GM19238 (cell line): ENCODE results near the gene NSMF.
"Not testable (repeated sequence)": the region's sequence is repeated elsewhere in the genome, so short reads cannot be mapped to it uniquely, and the experiment has no call there.

Experiments
- DNase-seq: peaks from one replicate; pipeline ENCODE4 v3.0.0; 2011; ENCODE audit warnings: low spot score; ENCODE audit not compliant: insufficient read length

NSMF gene

GRCh38 chr9:137411260-137411644 is 47.9 kb downstream of the NSMF start:
- DNase-seq: no peak

GRCh38 chr9:137410891-137411249 is 48.3 kb downstream of the NSMF start:
- no peak for DNase-seq

- DNase-seq: not testable (repeated sequence)
Observed at GRCh38 chr9:137410236-137410890, 48.8 kb downstream of the NSMF start.

DNA sequence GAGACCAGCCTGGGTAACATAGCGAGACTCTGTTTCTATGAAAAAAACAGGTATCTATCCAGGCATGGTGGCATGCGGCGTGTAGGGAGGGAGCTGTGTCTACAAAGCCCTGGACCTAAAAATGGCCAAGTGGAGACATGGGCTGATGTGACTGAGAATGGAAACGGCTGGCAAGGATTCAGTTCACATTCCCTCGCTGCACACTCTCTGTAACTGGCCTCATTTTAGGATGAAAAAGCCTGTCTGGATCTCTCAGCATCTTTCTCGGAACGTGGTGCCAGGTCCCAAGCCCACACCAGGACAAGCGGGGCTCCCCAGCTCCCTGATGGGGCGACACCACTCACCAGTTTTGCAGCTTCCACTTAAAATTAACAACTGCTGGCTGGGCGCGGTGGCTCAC is 49.6 kb downstream of the NSMF start:
- no peak for DNase-seq

DNA sequence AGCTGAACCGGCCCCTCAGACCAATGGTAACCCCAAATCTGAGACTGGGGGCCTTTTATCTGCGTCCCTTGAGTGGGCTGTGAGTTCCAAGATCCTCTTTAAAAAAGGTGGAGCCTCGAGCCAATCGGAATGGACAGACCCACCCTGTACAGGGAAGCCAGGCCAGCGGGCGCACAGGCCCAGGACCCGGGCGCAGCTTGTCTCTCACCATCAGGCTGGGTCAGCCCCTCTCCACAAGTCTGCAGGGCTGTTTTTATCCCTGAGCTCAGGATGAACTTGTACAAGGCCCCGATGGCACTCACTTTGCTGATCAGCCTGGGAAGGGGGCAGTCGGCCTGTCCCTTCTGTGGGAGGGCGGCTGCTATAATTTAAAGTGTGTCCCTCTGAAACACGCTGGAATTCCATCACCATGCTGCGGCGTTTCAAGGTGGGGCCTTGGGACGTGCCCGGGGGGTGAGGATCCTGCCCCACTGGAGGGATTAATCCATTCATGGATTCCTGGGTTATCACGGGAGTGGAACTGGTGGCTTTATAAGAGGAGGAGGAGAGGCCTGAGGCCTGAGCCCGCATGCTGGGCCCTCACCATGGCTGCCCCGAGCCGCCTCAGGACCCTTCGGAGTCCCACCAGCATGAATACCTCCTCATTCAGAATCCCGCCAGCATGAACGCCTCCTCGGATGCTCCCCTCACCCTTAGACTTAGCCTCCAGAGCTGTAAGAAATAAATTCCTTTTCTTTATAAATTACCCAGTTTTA is 50.3 kb downstream of the NSMF start:
- DNase-seq: no peak

- no peak for DNase-seq
Observed at GRCh38 chr9:137407590-137408300, 51.4 kb downstream of the NSMF start.

DNA sequence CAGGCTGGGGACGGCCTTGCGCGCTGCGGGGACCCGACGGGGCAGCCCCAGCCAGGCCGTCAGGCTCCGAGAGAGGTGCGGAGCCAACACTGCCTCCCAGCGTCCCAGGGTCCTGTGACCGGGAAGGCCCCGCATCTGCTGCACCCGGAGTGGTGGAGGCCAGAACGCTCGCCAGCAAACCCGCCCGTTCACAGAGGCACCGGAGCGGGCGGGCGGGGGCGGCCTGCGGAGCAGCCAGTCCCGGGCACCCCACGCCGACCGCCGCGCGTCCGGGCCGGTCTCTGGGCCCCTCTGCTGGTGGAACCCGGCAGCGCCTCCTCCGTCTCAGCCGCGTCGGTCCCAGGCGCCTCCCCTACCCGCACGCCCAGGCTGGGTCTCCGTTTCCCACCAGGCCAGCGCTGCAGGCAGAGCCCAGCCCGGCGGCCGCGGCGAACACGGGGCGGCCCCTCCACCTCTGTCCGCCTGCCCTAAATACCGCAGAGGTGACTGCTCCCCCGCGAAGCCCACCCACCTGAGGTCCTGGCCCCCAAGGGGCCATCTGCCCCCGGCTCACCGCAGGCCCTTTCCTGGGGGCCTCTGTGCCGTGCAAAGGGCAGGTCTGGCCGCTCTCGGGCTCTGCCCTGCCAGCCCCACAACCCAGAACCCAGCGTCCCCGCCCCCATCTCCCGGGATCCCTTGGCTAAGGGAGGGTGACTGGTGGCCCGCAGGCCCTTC is 52.1 kb downstream of the NSMF start:
- peak; percentile 53 for DNase-seq

DNA sequence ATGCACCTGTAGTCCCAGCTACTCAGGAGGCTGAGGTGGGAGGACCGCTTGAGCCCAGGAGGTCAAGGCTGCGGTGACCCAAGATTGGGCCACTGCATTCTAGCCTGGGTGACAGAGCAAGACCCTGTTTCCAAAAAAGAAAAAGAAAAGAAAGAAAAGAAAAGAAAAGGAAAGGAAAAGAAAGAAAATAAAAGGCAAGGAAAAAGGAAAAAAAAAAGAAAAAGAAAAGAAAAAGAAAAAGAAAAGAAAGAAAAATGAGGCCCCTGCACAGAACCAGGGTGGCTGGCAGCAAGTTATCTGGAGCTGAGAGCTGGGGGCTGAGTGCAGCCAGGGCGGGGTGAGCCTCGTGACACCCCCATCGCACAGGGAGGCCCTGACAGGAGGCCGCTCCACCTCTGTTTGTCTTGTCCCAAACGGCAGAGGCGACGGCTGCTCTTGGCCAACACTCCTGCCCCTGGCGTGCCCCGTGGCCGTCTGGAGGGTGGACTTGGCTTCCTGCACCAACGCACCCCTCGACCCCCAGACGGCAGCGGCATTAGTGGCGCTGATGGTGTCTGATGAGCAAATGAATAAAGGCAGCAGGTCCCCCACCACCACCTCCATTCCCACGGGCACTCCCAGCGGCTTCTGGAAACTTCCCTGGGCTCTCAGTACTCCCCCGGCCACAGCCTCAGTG is 52.9 kb downstream of the NSMF start:
- no peak for DNase-seq

- DNase-seq: no peak
Observed at GRCh38 chr9:137405677-137406081, 53.5 kb downstream of the NSMF start.

GRCh38 chr9:137404961-137405567 is 54.1 kb downstream of the NSMF start:
- DNase-seq: no peak

DNA sequence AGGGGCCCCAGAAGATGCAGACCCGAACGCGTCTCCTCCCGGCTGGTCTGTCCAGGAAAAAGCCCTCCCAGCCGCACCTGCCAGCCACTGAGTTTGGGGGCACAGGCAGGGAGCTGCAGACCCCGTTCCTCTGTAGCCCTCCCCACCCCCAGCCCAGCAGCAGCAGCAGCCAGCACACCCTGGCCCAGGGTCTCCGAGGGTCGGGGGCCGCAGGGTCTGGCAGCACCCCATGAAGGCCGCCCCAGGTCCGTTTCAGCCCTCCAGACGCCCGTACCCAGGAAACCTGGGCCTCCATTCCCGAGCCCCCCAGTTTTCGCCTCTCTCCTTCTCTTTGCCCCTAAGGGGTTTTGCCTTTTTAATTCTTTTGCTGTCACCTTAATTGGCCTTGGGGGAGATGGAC is 55.9 kb downstream of the NSMF start:
- DNase-seq: no peak

DNA sequence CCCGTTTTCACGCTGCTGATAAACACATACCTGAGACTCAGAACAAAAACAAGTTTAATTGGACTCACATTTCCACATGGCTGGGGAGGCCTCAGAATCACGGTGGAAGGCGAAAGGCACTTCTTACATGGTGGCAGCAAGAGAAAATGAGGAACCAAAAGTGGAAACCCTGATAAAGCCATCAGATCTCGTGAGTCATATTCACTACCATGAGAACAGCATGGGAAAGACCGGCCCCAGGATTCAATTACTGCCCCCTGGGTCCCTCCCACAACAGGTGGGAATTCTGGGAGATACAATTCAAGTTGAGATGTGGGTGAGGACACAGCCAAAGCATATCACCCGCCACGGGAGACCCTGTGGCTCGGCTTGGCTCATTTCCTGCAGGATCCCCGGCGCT is 56.4 kb downstream of the NSMF start:
- DNase-seq: no peak

- DNase-seq: no peak
Observed at GRCh38 chr9:137398561-137399468, 60.3 kb downstream of the NSMF start.

GRCh38 chr9:137397675-137398423 is 61.3 kb downstream of the NSMF start:
- no peak for DNase-seq
